GM18861 (cell line): Measurements from ENCODE around the gene LRRC32.
"Not testable (repeated sequence)": the region's sequence is repeated elsewhere in the genome, so short reads cannot be mapped to it uniquely, and the experiment has no call there.

Experiments
- ATAC-seq: cut with Tn5 transposase; IDR thresholded peaks from one replicate; pipeline ENCODE4 v1.9.1; 2021; ENCODE audit not compliant: unreplicated experiment

Gene LRRC32

DNA sequence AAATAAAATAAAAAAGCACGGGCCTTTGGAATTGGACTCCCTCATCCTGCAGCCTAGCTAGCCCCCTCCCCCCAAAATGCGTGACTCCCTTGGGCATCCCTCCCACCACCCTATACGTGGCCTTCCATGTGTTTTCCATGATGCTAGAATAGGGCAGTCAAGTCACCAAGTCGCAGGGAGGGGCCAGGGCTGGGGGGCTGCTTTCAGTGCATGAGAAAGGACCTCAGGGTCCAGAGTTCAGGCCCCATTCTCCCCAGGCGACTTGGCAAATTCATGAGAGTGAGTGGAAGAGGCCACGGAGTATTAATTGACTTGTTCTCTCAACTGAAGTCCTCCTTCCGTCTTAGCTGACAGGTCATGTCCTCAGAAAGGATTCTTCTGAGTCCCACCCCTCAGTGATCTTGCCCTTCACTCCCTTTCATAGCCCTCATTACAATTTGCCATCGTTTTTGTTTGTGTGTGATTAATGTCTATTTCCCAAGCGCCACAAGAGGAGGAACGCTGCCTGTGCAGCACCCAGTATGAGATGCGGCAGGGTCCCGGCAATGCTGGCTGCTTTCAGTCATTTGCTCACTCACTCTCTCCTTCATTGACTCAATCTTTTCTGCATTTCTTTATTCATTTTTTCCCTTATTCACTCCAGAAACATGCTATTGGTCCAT, 17.4 kb downstream of the LRRC32 start:
- ATAC-seq: no peak

DNA sequence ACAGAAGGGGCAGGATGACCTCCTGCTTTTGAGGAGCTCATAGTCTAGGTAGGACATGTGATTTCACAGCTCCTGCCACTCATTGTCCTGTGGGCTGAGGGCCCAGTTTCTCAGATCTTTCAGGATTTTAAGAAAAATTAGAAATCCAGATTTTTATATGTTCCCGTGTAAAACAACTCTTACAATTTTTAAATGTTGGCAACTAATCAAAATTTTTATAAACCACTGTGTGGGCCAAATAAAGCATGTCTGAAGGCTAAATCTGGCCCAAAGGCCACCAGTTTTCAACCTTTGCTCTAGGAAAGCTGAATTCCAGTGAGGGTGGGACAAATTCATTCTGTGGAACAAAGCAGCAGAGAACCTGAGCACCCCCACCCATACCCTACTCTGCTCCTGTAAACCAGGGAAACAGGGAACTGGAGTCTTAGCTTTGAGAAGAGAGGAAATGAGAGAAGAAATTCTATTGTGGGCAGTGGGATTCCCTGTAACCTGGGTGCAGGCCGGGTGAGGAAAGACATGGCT, 20.6 kb downstream of the LRRC32 start:
- no peak for ATAC-seq

DNA sequence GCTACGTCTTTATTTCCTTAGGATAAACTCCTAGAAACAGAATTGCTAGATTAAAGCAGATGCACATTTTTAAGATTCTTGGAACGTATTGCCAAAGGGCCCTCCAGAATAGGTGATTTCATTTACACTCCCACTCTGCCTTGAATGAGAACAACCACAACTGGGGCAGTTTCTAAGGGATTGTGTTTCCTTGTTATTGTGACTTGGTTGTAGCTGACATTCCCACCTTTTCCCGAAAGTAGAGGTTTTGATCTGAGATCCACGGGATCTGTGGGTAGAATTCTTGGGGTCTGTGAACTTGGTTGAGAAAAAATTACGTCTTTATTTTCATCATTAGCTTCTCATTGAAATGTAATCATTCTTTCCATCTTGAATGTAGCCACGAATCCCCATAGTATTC, 21.5 kb downstream of the LRRC32 start:
- ATAC-seq: no peak

DNA sequence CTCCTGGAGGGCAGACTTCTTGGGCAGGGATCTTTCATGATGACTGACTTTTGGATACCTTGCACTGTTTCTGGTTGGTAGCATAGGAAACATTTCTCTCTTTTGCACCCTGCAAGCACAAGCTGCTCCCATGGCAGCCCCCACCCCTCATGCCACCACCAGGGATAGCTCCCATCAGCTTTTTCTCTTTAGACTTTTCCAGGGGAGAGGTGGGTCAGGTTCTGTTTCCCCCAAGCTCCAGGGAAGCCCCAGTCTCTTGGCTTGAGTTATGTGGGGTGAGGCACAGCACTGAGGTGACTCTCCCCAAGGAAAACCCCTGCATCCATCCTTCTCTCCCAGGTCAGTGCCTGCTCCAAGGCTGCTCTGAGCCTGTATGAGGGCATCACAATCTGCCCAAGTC, 22.5 kb downstream of the LRRC32 start:
- no peak for ATAC-seq

DNA sequence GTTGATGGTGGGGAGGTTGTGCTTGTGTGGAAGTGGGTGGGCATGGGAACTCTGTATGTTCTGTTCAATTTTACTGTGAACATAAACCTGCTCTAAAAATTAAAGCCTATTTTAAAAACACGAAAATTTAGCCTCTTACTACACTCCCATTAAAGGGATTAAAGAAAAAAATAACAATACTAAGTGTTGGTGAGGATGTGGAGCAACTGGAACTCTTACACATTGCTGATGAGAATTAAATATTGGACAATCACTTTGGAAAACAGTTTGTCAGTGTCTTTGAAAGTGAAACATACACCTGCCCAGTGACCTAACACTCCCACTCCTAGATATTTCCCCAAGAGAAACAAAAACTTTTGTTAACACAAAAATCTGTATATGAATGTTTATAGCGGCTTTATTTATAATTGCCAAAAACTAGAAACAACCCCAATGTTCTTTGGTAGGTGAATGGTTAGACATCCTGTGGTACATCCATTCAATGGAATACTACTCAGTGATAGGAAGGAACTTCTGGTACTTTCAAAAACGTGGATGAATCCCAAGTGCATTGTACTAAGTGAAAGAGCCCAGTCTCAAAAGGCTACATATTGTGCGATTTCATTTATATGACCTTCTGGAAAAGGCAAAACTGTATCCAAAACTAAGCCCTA, 23.5 kb downstream of the LRRC32 start:
- ATAC-seq: no peak

DNA sequence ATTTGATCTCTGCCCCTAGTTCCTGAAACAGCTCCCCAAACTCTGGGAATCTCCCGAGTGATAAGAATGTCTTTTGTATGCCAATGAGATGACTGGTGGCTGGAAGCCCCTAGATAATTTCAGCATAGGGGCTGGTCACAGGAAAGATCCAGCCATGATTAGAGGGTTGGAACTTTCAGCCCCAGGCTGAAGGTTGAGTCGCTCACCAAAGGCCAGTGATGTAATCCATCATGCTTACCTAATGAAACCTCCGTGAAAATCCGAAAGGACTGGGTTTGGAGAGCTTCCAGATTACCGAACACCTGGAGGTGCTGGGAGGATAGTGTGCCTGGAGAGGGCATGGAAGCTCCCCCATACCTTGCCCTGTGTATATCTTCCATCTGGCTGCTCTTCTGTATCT, 26.0 kb downstream of the LRRC32 start:
- no peak for ATAC-seq

DNA sequence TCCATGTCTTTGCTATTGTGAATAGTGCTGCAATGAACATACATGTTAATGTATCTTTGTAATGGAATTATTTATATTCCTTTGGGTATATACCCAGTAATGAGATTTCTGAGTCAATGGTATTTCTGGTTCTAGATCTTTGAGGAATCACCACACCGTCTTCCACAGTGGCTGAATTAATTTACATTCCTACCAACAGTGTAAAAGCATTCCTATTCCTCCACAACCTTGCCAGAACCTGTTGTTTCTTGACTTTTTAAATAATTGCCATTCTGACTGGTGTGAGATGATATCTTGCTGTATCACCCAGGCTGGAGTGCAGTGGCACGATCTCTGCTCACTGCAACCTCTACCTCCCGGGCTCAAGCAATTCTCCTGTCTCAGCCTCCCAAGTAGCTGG, 26.8 kb downstream of the LRRC32 start:
- ATAC-seq: not testable (repeated sequence)

DNA sequence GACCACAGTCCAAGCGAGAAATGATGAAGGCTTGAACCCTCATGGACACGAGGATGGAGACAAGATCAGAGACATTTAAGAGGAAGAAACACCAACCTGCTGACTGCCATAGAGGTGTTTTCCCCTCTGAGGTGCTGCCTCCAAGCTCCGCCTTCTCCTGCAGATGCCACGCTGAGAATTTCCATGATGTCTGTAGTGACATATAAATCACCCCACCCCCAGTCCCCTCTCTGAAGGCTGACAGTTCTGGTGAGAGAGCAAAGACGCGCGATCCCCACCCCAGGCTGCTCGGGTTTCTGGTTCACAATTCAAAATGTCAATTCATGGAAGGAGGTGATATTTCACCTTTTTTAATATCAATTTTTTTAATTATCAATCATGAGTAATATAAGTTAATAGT, 28.2 kb downstream of the LRRC32 start:
- ATAC-seq: no peak

DNA sequence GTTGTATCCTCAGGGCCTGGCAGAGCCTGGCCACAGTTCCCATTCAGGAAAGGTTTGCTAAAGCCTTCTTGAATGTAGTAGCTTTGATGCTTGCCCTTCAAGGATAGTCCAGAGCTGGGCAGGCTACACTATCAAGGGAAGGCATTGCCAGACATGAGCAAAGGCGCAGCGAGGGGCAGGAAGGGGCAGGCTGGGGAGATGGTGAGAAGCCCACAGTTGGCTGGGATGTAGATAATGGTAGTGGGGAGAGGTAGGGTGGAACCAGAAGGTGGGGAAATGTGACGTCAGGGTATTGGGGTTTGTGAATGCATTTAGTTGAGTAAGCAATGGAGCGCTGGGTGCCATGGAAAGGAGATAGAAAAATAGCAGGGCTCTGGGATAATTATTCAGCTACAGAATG, 28.6 kb downstream of the LRRC32 start:
- no peak for ATAC-seq

DNA sequence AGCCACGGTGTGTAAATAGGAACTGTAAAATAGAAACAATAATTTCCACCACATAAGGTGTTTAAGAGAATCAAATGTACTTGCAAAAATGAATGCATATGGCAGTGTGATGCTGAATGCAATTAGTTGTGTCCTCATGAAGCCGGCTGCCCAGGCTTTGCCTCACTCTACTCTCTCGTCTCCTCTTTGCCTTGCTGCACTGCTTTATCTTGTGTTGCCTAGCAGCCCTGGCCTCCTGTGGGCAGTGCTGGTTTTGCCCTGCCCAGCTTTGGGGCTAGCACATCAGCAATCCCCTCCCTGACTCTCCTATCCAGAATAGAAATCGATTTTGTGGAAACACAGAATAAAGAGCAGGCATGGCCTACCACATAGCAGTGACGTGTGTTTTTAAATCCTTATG, 30.0 kb downstream of the LRRC32 start:
- no peak for ATAC-seq

DNA sequence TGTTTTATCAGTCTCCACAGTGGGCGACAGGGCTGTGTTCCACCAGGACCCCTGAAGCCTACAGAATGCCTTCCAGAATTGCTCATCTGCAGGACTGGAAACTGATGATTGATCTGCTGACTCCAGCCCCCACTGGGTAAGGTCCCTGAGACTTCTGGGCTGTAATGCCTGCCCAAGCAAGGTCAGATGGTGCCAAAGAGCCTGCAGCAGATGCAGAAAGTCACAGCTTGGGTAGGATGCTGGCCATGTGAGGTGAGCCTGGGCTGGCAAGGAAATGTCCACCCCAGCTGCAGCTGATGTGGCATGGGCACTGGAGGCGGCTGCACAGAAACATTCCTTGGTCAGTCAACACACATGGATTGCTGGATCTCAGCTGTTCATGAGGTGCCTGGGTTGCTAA, 30.9 kb downstream of the LRRC32 start:
- no peak for ATAC-seq

DNA sequence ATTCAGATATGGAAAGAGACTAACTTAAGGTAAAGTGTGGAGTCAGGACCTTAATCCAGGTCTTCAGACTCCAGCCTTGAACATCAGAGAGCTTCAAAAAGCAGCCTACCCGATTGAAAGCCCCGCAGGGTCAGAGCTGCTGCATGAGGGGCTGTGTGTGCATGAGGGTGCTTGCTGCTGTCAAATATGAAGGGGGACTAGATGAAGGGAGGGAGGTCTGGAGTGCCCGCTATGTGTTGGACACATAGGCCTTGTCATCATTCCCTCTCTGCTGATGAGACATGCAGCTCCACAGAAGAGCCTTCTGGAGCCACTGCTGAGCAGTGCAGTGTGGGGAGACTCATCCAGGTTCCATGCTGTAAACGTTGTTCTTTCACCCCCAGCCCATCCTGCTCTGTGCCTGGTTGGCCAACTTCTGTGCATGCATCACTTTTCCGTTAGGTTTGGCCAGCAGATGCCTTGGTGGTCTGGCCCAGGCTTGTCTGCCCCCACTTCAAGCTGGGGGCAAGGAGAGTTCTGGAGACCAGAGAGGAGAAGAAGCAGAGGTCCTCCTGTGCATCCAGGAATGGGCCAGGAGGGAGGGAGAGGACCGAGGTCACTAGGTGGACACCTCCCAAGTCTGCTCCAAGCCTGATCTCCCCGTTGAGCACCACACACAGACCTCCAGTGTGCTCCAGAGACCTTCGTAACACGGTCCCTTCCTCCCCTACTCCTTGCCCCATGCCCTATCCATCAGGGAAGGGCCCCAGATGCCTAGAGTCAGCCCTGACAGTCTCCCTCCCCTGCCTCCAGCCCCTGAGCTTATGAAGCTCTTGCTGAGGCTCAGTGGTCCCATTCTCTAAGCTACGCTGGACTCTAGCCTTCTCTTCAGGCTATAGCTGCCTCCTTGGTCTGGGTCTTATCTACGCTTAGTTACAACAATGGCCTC, 32.0 kb downstream of the LRRC32 start:
- ATAC-seq: no peak

DNA sequence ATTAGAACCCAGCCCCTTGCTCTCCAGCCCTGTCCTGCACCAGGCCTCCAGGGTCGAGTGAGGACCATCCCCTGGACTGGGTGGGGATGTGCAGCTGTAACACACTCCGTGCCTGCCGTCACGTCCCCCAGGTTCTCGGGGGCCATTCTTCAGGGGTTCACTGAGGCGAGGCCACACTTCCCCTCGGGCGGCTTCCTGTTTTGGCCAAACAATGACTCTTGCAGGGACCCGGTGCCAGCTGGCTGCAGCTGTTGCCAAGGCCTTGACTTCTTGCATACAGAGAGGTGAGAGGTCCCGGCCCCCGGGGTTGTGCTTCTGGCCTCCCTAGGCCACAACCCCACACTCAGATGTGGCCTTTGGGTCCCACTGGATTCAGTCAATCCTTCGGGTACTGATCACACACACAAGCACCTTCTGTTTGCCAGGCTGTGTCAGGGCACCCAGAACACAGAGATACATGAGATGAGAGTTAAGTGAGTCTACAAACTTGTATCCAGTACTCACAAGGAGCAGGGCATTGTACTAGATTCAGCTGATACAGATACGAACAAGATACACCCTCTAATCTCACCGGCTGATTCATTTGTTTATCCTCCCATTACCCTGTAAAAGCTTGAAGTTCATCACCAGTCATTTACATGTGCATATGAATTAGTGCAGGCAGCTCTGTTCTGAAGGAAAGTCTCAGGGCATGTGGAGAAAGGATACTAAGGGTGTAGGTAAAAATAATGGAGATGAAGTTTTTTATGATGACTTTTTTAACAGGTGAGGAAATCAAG, 32.9 kb downstream of the LRRC32 start:
- peak; percentile 81 for ATAC-seq

DNA sequence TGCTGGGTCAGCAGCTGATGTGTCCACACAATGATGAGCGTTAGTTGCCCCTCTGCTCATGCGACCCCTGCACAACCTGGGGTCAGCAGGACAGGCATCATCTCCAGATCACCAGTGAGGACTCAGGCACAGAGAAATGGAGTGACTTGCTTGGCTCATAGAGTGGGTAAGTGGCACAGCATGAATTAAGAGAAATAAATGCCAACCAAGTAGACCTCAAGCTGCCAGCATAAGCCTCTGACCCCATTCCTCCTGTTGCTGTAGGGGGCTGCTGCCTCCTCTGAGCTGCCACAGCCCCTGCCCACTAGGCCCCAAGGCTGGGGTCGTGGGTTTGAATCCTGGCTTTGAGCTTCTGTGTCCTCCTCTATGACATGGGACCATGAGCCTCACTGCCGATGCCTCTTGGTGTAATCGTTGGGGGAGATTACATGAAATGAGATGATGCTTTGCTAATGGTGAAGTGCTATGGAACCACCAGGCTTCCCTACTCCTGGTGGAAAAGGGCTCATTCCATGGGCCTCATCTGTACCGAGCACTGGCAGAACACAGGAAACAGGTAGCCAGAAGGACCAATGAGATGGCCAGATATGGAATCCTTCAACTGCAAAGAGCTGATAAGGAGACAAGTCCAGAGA, 33.6 kb downstream of the LRRC32 start:
- ATAC-seq: no peak

DNA sequence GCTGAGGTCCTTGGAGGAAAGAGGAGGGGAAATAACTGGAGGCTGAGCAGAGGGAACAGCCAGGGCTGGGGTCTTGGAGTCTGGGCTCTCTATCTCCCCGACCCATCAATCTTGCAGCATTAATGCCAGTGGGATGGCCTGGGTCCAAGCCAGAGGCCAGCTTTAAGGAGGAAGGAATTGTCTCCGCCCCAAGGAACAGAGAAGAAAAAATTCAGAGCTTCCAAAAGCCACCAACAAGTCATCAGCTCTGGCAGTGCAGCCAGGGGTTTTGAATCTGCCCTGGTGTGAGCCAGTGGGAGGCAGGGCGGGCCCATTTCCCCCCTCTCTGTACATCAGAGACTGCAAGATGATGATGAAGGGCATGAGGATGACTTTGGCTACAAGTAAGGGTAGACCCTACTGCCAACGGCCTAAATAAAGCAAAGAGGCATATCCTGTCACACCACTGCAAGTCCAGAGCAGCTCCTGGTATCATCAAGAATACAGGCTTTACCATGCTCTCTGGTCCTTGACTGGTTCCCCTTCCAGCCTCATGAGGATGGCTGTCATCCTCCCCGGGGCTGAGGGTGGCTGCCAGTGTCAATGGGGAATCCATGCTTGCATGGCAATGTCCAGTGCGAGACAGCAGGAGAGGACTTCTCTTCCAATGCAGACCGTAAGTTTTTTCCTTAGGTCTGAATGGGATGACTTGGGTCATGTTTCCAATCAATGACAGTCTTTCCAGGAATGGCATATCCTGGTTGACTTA, 34.4 kb downstream of the LRRC32 start:
- ATAC-seq: no peak

DNA sequence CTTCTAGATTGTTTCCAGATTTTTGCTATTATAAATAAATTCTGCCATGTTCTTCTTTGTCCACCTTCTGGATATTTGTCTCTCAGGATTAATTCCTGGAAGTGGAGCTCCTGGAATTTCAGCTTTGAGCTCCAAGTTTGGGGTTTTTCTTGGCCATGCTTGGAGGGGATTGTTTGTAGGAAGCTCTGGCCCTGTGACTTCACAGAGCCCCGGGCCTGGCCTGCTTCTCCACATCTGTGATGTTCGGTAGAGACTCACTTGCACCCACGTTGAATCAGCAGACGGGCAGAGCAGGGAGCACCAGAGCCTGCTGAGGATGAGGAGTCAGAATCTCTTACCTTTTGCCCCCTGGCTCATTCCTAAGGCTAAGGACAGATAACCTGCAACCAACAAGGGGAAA, 35.7 kb downstream of the LRRC32 start:
- no peak for ATAC-seq

DNA sequence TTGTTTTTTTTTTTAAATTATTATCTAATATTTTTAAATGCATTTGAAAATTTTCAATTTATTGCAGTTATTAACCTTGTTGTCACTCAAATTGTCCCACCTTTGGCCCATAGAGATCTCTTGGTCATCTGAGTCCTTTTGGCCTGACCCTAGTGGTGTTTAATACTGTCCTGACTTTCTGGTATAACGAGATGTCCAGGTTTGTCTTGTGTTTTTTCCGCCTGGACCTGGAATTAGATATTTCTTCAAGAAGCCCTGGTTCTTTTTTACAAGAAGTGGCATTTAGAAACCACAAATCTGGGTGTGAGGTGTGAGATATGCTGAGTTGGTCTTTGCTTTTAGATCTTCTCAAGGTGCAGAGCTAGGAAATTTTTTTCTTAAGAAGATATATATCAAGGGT, 38.1 kb downstream of the LRRC32 start:
- ATAC-seq: no peak

DNA sequence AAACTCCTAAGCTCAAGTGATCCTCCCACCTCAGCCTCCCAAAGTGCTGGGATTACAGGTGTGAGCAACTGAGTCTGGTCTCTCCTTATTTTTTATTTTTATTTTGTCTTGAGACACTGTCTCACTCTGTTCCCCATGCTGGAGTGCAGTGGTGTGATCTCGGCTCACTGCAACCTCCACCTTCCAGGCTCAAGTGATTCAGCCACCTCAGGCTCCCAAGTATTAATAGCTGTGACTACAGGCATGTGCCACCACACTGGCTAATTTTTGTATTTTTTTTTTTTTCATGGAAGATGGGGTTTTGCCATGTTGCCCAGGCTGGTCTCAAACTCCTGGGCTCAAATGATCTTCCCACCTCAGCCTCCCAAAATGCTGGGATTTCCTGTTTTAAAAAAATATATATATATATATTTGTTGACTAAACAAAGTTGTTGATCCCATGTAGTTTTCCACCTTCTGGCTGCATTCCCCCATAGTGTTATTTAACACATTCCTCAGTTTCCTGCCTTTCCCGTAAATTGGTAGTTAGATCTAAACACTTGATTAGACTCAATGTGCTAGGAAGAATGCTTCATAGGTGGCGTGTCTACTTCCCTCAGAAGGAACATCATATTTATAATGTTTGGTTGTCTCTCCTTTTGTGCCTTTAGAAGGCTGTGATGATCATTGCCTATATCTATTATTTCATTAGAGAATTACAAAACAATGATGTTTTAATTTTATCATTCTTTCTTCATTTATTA, 38.8 kb downstream of the LRRC32 start:
- no peak for ATAC-seq
